Kidney capillary endothelial cell (primary cell): ENCODE data around the gene PKD2L1.
"Not testable (repeated sequence)": the region's sequence is repeated elsewhere in the genome, so short reads cannot be mapped to it uniquely, and the experiment has no call there.

Experiments
- DNase-seq: peaks from one replicate; pipeline ENCODE4 v3.0.0-alpha.2; 2018; ENCODE audit warnings: low spot score

The PKD2L1 gene

DNA sequence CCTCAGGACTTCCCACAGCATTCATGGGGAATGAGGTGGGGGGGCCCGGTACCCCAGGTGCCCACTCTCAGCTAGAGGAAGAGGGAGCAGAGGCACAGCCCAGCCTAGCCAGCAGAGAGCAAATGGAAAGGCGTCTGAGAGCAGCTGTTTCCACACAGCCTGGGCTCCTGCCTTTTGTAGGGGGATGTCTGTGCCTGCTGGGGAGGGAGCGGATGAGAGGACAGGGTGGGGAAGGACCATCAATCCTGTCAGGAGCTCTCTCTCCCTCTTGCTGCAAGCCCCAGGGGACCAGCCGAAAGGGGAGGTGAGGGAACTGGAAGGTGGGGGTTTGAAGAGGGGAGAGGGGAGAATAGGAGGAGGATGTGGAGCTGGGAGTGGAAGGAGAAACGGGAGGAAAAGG, at the start of gene PKD2L1:
Gene PKD2L1, minus strand, starts transcription at position 150 of the 400 bp plus-strand sequence. Its CDS starts 125 bp downstream, at position 25.
- no peak for DNase-seq

DNA sequence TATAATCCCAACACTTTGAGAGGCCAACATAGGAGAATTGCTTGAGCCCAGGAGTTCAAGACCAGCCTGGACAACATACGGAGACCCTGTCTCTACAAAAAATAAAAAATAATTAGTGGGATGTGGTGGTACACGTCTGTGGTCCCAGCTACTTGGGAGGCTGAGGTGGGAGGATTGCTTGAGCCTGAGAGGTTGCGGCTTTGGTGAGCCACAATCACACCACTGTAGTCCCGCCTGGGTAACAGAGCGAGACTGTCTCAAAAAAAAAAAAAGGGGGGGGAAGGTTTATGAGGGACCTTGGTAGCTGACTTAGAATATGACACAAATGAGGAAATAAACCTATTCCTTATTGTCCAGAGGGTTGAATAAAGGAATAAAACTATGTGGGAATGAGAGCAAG, 47.8 kb upstream of the PKD2L1 start:
- DNase-seq: no peak

DNA sequence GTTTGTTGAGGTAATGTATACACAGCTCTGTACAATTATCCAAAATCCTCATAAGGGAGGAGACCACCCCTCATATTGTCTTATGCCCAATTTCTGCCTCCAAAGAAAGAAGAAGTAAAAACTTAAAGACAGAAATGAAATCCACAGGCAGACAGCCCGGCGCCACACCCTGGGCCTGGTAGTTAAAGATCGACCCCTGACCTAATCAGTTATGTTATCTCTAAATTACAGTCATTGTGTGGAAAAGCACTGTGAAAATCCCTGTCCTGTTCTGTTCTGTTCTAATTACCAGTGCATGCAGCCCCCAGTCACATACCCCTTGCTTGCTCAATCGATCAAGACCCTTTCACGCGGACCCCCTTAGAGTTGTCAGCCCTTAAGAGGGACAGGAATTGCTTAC, 46.6 kb upstream of the PKD2L1 start:
- not testable (repeated sequence) for DNase-seq

DNA sequence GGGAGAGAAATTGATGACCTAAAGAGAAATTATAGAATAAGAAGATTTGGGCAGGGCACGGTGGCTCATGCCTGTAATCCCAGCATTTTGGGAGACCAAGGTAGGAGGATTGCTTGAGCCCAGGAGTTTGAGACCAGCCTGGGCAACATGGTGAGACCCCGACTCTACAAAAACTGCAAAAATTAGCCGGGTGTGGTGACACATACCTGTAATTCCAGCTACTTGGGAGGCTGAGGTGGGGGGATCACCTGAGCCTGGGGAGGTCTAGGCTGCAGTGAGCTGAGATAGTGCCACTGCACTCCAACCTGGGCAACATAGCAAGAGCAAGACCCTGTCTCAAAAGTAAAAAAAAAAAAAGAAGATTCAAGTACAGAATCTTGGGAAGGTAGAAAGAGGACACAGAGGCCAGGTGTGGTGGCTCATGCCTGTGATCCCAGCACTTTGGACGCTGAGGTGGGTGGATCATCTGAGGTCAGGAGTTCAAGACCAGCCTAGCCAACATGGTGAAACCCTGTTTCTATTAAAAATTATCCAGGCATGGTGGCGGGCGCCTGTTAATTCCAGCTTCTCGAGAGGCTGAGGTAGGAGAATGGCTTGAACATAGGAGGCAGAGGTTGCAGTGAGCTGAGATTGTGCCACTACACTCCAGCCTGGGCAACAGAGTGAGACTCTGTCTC, 44.8 kb upstream of the PKD2L1 start:
- not testable (repeated sequence) for DNase-seq

DNA sequence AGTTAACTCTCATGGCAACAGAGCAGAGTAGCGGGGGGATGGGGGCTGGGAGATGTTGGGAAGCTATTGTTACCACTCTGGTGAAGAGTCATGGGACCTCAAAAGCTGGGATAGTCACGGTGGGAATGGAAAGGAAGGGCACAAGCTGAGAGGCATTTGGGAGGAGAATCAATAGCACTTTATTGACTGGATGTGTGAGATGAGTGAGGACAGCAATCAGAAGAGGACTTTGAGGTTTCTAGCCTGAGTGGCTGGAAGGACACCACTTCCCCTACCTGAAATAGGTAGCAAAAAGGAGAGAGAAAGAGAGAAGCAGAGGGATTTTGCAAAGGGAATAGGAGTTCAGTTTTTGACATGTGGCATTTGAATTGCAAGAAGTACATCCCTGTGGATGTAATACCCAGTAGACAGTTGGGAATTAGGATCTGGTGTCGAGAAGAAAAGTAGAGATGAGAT, 44.2 kb upstream of the PKD2L1 start:
- DNase-seq: no peak

DNA sequence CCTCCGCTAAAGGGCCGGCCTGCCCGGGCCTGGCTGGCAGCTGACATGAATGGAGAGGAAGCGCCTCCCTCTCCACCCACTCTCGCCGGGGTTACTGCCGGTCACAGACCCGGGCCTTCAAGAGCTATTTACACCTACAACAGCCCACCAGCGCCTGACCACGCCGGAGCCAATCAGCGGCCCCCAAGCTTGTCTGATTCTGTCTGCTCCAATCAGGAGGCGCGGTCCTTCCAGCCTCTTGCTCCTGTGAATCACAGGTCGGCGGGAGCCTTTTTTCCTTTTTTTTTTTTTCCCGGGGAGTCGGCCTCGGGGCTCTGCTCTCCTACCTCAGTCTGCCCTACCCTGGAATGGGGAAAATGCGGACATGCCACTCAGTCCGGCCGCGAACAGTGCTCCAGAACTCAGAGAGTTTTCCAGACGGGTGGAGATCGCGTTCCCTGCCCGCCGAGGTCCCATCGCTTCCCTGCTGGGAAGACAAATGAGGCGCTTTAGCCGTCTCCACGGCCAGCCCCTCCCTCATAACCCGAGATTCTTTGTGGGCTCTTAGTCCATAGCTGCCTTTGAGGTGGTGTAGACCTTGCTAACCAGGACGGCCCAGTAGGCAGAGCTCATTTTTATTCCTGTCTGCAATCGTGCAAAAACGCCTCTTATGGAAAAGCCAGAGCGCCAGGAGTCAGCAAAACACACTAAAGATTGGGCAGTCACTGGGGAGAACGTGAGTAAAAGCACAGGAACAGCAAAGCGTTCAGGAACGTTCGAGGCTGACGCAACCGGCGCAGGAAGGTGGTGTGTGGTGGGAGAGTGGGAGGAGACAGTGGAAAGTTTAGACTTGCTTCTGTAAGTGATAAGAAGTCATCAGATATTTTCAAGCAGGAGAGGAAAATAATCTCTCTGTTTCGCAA, 43.5 kb upstream of the PKD2L1 start:
- peak; percentile 97 for DNase-seq

DNA sequence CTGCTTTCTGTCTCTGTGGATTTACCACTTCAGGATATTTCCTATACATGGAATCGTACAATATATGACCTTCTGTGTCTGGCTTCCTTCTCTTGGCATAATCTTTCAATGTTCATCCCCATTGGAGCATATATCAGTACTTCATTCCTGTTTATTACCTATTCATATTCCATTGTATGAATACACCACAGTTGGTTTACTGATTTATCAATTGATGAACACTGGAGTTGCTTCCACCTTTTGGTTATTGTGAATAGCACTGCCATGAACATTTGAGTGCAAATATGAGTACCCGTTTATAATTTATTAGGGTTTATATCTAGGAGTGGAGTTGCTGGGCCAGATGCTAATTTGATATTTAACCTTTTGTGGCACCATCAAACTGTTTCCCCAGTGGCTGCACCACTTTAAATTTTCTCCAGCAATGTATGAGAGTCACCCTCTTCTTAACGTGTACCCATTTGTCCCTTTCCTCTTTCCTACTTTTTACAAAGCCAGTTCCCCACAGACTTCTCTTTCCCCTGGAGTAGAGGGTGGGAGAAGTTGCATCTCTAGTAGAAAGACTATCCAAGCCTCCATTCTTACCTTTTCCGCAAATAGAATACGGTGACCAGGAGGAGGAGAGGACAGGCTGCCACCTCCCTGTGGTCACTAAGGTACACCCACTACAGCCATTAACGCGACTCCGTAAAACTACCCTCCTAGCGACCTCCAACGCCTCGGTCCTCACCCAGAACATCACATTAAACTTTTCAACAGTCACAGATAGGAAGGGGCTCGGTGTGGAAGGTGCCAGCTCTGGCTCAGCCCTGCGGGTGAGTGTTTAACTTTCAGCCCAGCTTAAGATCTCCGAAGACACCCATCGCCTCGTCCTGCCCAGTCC, 42.6 kb upstream of the PKD2L1 start:
- DNase-seq: no peak

DNA sequence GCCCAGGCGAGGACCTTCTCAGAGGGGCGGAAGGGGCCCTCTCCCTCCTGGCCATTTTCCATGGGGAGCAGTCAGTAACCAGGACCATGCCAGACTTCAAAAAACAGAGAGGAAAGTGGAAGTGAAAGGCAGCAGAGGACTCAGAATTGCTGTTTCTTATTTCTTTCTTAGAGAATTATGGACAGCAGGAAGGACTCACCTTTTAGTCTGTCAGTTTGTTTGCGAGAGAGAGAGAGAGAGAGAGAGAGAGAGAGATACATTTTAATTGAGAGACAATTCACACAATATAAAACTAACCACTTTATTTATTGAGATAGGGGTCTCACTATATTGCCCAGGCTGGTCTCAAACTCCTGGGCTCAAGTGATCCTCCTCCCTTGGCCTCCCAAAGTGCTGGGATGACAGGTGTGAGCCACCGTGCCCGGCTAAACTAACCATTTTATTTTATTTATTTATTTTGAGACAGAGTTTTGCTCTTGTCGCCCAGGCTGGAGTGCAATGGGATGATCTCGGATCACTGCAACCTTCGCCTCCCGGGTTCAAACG, 41.5 kb upstream of the PKD2L1 start:
- no peak for DNase-seq

DNA sequence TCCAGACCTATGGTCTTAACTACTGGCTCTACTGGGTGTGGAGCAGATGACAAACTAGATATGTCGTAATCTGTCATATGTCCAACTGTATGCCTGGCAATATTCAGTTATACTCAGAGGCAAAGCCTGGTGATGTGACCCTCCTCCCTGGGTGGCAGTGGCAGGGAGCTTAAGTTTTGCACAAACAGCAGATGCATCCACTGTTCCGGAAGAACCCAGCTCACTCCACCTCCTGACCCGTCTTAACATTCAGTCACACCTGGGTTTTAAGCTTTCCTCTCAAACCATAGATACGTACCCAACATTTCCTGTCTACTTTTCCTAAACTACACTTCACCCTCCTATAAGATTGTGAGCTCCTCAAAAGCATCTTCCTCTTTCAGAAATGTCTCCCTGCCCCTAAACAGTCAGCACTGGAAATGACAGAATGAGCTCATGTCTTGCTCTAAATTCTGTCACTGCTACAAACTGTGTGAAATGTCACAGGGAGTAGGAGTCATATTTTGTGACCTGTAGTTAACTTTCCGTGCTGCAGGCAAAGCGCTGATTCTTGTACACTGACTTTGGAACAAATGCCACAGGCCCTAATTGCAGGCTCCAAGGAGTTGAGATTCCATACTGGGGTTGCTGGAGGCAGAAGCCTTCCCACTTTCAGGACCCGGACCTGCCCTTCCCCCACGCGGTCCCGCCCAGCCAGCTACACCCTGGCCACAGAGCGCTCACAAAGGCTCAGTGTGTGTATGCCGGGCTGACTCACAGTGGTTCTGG, 40.9 kb upstream of the PKD2L1 start:
- peak; percentile 23 for DNase-seq

DNA sequence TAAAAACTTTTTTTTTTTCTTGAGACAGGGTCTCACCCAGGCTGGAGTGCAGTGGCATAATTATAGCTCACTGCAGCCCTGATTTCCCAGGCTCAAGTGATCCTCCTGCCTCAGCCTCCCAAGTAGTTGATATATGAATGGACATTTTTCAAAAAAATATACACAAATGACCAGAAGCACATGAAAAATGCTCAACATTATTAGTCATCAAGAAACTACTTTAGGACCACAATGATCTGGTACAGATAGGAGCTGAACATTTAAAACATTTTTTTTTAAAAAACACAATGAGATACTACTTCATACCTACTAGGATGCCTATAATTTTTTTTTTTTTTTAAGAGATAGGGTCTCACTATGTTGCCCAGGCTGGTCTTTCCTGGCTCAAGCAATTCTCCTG, 38.7 kb upstream of the PKD2L1 start:
- DNase-seq: no peak

DNA sequence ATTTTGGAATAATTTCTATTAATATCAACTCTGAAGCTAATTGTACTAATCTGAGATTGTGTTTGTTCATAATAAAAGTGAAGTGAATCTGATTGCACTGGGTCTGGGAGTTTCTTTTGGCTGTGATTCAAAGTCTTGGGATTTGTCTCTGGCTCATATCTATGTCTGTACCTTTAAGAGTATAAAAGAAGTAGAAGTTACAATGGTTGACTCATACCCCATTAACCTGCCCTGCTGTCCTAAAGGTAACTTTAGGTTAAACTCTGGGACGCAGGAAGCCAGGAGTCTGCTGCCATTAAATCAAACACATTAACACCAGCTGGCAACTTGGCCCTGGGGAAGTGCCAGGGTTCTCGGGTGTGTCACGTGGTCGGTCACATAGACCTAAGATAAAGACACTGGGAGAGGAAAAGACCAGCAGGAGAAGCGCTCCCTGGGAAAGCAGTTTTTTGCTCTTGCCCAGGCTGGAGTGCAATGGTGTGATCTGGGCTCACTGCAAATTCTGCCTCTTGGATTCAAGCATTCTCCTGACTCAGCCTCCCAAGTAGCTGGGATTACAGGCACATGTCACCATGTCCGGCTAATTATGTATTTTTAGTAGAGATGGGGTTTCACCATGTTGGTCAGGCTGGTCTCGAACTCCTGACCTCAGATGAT, 34.8 kb upstream of the PKD2L1 start:
- peak; percentile 40 for DNase-seq

DNA sequence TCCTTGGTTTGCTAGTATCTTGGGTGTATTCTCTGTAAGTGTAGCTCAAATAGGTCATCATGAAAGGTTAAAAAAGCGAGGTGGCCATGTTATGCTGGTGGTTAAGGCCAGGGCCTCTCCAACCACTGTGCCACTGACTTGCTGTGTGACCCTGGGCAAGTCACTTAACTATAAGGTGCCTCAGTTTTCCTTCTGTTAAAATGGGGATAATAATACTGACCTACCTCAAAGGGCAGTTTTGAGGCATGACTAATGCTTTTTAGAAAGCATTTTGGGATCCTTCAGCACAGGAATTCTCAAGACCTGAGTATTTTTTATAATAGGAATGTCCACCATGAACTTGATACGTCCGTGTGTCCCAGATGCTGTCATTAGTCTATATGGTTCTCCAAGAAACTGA, 34.1 kb upstream of the PKD2L1 start:
- DNase-seq: no peak

DNA sequence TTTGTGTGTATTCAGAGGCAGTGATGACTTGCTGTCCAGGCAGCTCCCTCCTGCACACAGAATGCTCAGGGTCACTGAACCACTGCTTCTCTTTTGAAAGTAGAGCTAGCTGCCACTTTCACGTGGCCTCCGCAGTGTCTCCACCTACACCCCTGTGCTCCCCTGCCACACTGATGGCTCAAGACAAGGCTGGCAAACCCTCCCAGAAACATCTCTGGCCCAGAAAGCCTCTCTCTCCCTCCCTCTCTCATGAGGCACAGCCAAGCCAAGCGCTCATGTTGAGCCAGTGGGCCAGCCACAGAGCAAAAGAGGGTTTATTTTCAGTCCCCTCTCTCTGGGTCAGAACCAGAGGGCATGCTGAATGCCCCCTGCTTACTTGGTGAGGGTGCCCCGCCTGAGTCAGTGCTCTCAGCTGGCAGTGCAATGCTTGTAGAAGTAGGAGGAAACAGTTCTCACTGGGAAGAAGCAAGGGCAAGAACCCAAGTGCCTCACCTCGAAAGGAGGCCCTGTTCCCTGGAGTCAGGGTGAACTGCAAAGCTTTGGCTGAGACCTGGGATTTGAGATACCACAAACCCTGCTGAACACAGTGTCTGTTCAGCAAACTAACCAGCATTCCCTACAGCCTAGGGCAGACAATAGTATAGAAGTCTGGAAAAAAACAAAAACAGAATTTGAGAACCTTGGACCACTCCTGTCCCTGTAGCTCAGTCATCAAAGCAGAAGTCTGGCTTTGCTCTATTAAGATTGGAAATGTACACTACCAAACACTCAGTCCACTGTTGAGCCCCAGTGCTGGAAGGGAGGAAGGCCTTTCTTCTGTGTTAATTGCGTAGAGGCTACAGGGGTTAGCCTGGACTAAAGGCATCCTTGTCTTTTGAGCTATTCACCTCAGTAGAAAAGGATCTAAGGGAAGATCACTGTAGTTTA, 32.8 kb upstream of the PKD2L1 start:
- DNase-seq: no peak

DNA sequence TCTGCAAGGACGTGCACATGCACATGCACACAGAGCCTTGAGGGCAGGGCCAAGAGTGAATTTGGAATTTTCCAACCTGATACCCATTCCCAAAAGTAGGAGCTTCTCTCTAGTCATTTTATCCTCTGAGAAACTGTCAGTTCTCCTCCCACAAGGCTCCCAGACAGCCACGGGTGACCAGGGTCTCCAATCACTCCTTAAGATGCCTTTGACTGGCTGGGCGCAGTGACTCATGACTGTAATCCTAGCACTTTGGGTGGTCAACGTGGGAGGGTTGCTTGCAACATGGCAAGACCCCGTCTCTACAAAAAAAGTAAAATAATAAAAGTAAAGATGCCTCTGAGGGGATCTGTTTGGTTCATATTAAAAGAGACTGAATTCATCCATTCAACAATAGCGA, 30.2 kb upstream of the PKD2L1 start:
- no peak for DNase-seq

DNA sequence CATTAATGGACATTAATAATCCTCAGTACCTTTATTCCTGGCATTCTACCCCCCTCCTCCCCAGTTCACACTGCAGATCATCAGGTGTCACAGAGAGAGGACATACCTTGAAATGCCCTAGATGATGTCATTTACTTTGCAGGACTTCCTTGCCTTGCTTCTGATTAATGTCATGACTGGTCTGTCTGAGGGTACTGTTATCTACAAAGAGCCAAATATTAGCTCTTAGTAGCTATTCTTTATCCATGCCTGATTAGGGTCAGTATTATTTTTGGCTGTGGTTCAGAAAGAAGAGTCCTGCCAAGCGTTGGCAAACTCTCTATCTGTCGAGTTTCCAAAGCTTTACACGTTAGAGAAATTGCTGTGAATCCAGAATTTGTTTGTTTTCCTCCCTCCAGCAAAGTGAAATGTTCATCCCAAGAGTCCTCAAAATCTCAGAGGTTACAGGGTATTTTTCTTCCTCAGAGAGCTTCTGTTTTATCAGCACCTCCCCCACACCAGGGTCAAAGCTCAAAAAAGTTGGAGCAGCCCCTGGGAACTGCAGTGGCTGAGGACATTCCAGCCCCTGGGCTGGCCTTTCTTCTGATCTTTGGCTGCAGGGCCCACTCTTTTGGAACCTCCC, 29.6 kb upstream of the PKD2L1 start:
- DNase-seq: no peak

DNA sequence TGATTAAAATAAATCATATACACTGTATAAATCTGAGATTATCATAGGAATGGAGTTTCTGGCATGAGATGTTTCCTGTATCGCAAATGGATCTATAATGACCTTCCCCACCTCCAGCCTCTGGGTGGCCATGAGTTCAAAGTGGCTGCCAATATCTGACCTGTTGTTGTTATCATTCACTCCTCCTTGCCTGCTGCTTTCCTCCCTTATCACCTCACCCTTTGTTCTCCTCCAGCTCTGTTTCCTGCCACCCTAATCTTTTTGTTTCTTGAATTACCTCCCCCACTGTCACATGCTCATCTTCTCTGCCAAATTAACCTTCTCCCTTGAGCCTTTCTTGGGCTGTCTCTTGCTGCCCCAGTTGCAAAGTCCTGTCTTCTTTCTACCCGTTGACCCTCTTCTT, 29.0 kb upstream of the PKD2L1 start:
- DNase-seq: no peak

DNA sequence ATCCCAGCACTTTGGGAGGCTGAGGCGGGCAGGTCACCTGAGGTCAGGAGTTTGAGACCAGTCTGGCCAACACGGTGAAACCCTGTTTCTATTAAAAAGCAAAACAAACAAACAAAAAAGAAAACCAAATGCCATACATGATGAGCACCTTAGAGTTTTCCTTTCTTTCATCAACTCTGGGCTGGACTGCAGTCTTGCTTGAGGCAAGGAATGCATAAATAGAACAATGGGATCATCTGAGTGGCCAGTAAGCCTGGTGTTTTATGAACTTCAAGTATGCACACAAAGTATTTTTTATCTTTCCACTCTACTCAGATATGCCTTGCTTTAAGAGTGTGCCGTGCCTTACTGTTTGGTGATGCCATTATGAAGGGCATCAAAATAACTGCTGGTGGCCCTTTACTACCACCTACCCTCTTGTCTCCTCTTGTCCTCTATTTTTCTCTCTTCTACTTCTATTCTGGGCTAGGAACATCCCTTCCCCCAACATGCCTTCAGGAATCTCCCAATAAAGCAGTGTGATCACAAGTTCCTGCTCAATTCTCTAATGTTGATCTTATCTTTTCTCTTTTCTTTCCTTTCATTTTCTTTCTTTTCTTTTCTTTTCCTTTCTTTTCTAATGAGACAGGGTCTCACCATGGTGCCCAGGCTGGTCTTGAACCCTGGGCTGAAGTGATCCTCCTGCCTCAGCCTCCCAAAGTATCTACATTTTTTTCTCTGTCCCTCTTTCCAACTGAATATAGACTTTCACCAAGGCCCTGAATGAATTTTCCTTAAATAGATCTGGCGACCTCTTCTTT, 27.2 kb upstream of the PKD2L1 start:
- no peak for DNase-seq
